Brain microvascular endothelial cell (primary cell): ENCODE results near the gene DOCK3.

Experiments used
- DNase-seq: peaks from one replicate; pipeline ENCODE4 v3.0.0-alpha.2; 2020
- H3K27ac ChIP-seq: fragments of 250-450 bp; sonication (Bioruptor Pico); 2 replicates; pipeline ENCODE4 v1.5.1; 2020; ENCODE audit warnings: mild to moderate bottlenecking, moderate library complexity
- H3K27me3 ChIP-seq: fragments of 250-450 bp; sonication (Bioruptor Pico); replicated peaks from 2 replicates; pipeline ENCODE4 v1.5.1; 2020; ENCODE audit warnings: mild to moderate bottlenecking
- H3K36me3 ChIP-seq: fragments of 250-450 bp; sonication (Bioruptor Pico); replicated peaks from 2 replicates; pipeline ENCODE4 v1.5.1; 2020; ENCODE audit warnings: mild to moderate bottlenecking
- H3K4me3 ChIP-seq: 2 replicates; pipeline ENCODE4 v1.5.1; 2011; ENCODE audit warnings: low read depth, mild to moderate bottlenecking, control low read depth, low read length, moderate library complexity
- in situ Hi-C: cut with HindIII; loops from 2 replicates; pipeline ENCODE4 v1.10.0; 2017; ENCODE audit warnings: low sequenced_read_pairs, low pct_ligation_motif_present
- TF ChIP-seq, protein P1 (sequence below): IDR thresholded peaks from 2 replicates; pipeline ENCODE4 v1.5.1; 2011; ENCODE audit warnings: low read depth, mild to moderate bottlenecking, moderate library complexity, low read length, control low read depth, inconsistent platforms; ENCODE audit errors: missing control alignments

Gene DOCK3

DNA sequence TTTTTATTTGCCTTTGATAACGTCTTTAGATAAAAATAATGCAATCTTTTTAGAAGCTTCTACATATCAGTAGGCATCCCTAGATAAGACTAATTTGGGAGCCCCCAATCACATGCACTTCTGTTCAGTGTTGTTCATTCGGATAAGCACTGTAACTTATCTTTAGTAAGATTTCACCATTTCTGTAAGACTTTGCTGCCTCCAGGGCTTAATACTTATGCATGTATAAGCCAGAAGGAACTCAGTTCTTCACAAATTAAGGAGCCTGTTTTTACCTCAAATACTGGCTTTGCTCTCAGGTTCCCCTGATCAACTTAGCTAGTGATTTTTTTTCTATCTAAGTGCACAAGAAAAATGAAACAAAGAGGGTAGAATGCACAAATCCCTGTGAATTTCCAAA lies 20.3 kb downstream of the DOCK3 start:
- in situ Hi-C loops = no loop called here
- TF ChIP-seq, protein P1, sequence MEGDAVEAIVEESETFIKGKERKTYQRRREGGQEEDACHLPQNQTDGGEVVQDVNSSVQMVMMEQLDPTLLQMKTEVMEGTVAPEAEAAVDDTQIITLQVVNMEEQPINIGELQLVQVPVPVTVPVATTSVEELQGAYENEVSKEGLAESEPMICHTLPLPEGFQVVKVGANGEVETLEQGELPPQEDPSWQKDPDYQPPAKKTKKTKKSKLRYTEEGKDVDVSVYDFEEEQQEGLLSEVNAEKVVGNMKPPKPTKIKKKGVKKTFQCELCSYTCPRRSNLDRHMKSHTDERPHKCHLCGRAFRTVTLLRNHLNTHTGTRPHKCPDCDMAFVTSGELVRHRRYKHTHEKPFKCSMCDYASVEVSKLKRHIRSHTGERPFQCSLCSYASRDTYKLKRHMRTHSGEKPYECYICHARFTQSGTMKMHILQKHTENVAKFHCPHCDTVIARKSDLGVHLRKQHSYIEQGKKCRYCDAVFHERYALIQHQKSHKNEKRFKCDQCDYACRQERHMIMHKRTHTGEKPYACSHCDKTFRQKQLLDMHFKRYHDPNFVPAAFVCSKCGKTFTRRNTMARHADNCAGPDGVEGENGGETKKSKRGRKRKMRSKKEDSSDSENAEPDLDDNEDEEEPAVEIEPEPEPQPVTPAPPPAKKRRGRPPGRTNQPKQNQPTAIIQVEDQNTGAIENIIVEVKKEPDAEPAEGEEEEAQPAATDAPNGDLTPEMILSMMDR = no peak
- no peak for DNase-seq

DNA sequence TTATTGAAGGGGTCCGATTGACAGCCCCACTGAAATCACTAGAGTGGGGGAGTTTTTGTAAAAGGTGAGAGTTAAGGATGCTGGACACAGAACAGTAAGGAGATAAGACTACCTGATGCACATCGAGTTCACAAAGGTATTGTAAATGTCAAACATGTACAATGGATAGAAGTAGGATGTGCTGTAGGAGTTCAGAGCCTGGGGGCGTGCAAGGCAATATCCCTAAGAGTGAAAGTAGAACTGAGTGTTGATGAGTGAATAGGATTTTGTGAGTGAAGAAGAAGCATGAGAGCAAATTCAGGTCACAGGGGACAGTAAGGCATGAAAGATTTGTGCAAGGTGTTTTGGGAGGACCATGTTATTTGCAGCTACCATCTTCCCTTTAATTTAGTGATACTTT lies 21.5 kb downstream of the DOCK3 start:
- H3K4me3 ChIP-seq = no peak overlapping the region
- DNase-seq = no peak
- TF ChIP-seq, protein P1 = no peak
- H3K27me3 ChIP-seq = no peaks in the 10 kb centered on the region
- H3K27ac ChIP-seq = no peak overlapping the region
- in situ Hi-C loops = no loop called here
- no peaks in the 10 kb centered on the region for H3K36me3 ChIP-seq

More for the DNA sequence above, 20.3 kb downstream of the DOCK3 start:
- Histone ChIP-seq H3K27ac (no peak overlapping the region), H3K4me3 (no peak overlapping the region), H3K27me3 (no peaks in the 10 kb centered on the region), H3K36me3 (no peaks in the 10 kb centered on the region)

DNA sequence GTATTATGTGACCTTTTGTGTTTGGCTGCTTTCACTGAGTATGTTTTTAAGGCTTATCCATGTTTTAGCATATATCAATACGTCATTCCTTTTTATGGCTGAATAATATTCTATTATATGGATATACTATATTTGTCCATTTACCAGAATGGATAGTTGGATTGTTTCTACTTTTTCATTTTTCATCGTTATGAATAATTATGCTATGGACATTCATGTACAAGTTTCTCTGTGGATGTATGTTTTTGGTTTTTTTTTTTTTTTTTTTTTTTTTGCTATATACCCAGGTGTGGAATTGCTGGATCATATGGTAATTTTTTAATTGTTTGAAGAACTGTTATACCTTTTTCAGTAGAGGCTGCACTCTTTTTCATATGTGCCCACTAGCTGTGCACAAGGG lies 23.5 kb downstream of the DOCK3 start:
- Histone ChIP-seq H3K4me3 (no peak overlapping the region), H3K36me3 (no peaks in the 10 kb centered on the region), H3K27ac (no peak overlapping the region), H3K27me3 (no peaks in the 10 kb centered on the region)
- TF ChIP-seq, protein P1 = no peak
- in situ Hi-C loops = no loop called here
- no peak for DNase-seq

DNA sequence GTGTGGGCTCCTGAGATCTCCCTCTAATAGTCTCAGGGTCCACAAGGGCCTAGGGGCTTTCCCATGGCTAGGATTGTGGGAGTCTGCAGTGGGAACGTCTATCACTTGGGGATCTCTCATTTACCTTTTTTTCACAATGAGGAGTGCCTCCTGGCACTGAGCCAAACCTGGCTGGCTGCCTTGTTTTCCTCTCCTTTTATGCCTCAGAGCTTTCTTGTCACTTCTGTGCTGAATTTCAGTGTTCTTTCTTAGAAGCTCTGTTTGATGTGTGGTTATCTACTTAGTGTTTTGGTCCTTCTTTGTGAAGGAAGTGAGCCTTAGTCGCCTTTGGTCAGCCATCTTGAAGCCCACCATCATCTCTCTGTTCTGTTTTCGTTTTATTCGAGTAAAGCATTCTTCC lies 33.9 kb downstream of the DOCK3 start:
- Histone ChIP-seq H3K36me3 (no peaks in the 10 kb centered on the region), H3K4me3 (no peak overlapping the region), H3K27ac (no peak overlapping the region), H3K27me3 (no peaks in the 10 kb centered on the region)
- DNase-seq = no peak
- TF ChIP-seq, protein P1 = no peak
- in situ Hi-C loops = no loop called here

DNA sequence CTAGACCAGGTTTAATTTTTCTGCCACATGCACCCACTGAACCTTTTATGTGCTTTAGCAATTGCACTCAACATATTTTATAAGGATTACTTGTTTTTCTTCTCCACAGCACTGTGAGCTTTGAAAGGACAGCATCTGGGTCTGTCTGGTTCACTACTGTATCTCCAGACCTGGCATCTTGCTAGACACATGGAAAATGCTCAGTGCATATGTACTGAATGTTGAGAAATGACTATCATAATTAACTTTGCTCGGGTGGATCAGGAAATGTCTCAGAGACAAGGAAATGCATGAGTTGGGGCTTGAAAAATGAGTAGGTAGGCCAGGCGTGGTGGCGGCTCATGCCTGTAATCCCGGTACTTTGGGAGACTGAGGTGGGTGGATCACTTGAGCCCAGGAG lies 40.2 kb downstream of the DOCK3 start:
- H3K4me3 ChIP-seq = no peak overlapping the region
- DNase-seq = no peak
- H3K27ac ChIP-seq = no peak overlapping the region
- H3K36me3 ChIP-seq = no peaks in the 10 kb centered on the region
- H3K27me3 ChIP-seq = no peaks in the 10 kb centered on the region
- in situ Hi-C loops = no loop called here
- TF ChIP-seq, protein P1 = no peak

DNA sequence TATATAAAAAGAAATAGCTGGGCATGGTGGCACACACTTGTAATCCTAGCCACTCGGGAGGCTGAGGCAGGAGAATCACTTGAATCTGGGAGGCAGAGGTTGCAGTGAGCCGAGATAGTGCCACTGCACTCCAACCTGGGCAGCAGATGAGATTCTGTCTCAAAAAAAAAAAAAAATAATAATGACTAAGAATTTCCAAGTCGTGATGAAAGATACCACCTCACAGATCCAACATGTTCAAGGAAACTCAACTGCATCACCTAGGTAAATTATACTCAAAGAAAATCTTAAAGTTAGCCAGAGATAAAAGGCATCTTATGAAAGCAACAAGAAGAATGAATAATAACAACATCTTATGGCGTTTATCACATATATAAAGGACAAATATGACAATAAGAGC lies 50.1 kb downstream of the DOCK3 start:
- no peak overlapping the region for H3K27ac ChIP-seq
- TF ChIP-seq, protein P1 = no peak
- H3K4me3 ChIP-seq = no peak overlapping the region
- no peaks in the 10 kb centered on the region for H3K36me3 ChIP-seq
- H3K27me3 ChIP-seq = no peaks in the 10 kb centered on the region
- DNase-seq = no peak
- in situ Hi-C loops = no loop called here
